Neuronal stem cell (in vitro differentiated cells): ENCODE measurements around the gene ADAM15.

ENCODE experiments used
- DNase-seq: peaks from one replicate; pipeline ENCODE4 v3.0.0-alpha.2; 2013; ENCODE audit warnings: low spot score
- H2AFZ ChIP-seq: one replicate; pipeline ENCODE4 v1.6.1; 2013; ENCODE audit warnings: mild to moderate bottlenecking, low read length, inconsistent platforms
- H2AK5ac ChIP-seq: 2 replicates; pipeline ENCODE4 v1.6.1; 2013; ENCODE audit warnings: low read depth, mild to moderate bottlenecking, inconsistent platforms, low read length, moderate library complexity, mixed read lengths
- H2BK120ac ChIP-seq: 2 replicates; pipeline ENCODE4 v1.6.1; 2013; ENCODE audit warnings: low read depth, mild to moderate bottlenecking, inconsistent platforms, low read length, moderate library complexity, mixed read lengths
- H2BK12ac ChIP-seq: one replicate; pipeline ENCODE4 v1.6.1; 2013; ENCODE audit warnings: low read length, inconsistent platforms
- H2BK15ac ChIP-seq: 2 replicates; pipeline ENCODE4 v1.6.1; 2013; ENCODE audit warnings: mild to moderate bottlenecking, low read length, inconsistent platforms, mixed read lengths
- H2BK5ac ChIP-seq: one replicate; pipeline ENCODE4 v1.6.1; 2013; ENCODE audit warnings: inconsistent platforms, mild to moderate bottlenecking, low read length, moderate library complexity
- H3K14ac ChIP-seq: one replicate; pipeline ENCODE4 v1.6.1; 2013; ENCODE audit warnings: low read length, inconsistent platforms
- H3K18ac ChIP-seq: 2 replicates; pipeline ENCODE4 v1.6.1; 2013; ENCODE audit warnings: low read length, inconsistent platforms
- H3K23ac ChIP-seq: 2 replicates; pipeline ENCODE4 v1.6.1; 2013; ENCODE audit warnings: low read depth, mild to moderate bottlenecking, mixed read lengths, low read length, inconsistent platforms; ENCODE audit not compliant: poor library complexity
- H3K27ac ChIP-seq: replicated peaks from 3 replicates; pipeline ENCODE4 v1.5.1; 2013; ENCODE audit warnings: low read length, inconsistent platforms
- H3K27me3 ChIP-seq, 3 experiments: 2 replicates each; pipeline ENCODE4 v1.6.1; 2013; ENCODE audit warnings: low read length in 3 of 3, mild to moderate bottlenecking in 2 of 3, inconsistent platforms in 1 of 3, low read depth in 1 of 3, mixed read lengths in 1 of 3, moderate library complexity in 1 of 3; ENCODE audit not compliant: control insufficient read depth in 3 of 3, insufficient read depth in 3 of 3
- H3K36me3 ChIP-seq, 2 donors: replicated peaks in 1 of 2; 2 replicates each; pipeline ENCODE4 v1.6.1; 2013; ENCODE audit warnings: low read length in 2 of 2; ENCODE audit not compliant: control insufficient read depth in 2 of 2, insufficient read depth in 2 of 2
- H3K4ac ChIP-seq: 2 replicates; pipeline ENCODE4 v1.6.1; 2013; ENCODE audit warnings: inconsistent platforms, mild to moderate bottlenecking, low read length, moderate library complexity
- H3K4me1 ChIP-seq, 2 donors: 1 replicate in 1 of 2; 2 replicates in 1 of 2; pipeline ENCODE4 v1.6.1; 2013; ENCODE audit warnings: low read length in 2 of 2, low read depth in 1 of 2; ENCODE audit not compliant: control insufficient read depth in 2 of 2, insufficient read depth in 1 of 2
- H3K4me2 ChIP-seq: one replicate; pipeline ENCODE4 v1.6.1; 2013; ENCODE audit warnings: mild to moderate bottlenecking, low read length, inconsistent platforms; ENCODE audit not compliant: insufficient read depth, poor library complexity, severe bottlenecking
- H3K4me3 ChIP-seq, 2 donors: 2 replicates each; pipeline ENCODE4 v1.5.1; 2013; ENCODE audit warnings: low read length in 2 of 2, mild to moderate bottlenecking in 2 of 2, inconsistent platforms in 1 of 2, moderate library complexity in 1 of 2
- H3K79me1 ChIP-seq: one replicate; pipeline ENCODE4 v1.6.1; 2013; ENCODE audit warnings: low read depth, mild to moderate bottlenecking, inconsistent platforms, low read length, moderate library complexity
- H3K9ac ChIP-seq: one replicate; pipeline ENCODE4 v1.6.1; 2013; ENCODE audit warnings: mild to moderate bottlenecking, low read depth, low read length, inconsistent platforms; ENCODE audit not compliant: poor library complexity
- H3K9me3 ChIP-seq, 2 donors: replicated peaks in 1 of 2; 2 replicates each; pipeline versions ENCODE3 to v1.6.1; 2013; ENCODE audit warnings: low read length in 2 of 2, mild to moderate bottlenecking in 2 of 2, inconsistent platforms in 1 of 2, low read depth in 1 of 2, mixed read lengths in 1 of 2, moderate library complexity in 1 of 2; ENCODE audit not compliant: control insufficient read depth in 2 of 2, insufficient read depth in 1 of 2
- H4K8ac ChIP-seq: one replicate; pipeline ENCODE4 v1.6.1; 2013; ENCODE audit warnings: low read depth, mild to moderate bottlenecking, inconsistent platforms, low read length, moderate library complexity
- H4K91ac ChIP-seq: one replicate; pipeline ENCODE4 v1.6.1; 2013; ENCODE audit warnings: low read length, low read depth, mild to moderate bottlenecking, inconsistent platforms; ENCODE audit not compliant: poor library complexity
- WGBS, 2 donors: extraction: QIAGEN DNeasy Blood & Tissue Kit; methylation state at CpG; one replicate each; pipeline ENCODE4 v1.1.7; 2013; ENCODE audit warnings: missing lambda C conversion rate in 2 of 2, mixed read lengths in 1 of 2; ENCODE audit not compliant: insufficient read length in 2 of 2, insufficient replicate concordance in 1 of 2; ENCODE audit errors: extremely low coverage in 2 of 2; 5-methylcytosine and 5-hydroxymethylcytosine counted together

ADAM15 gene

GRCh38 chr1:155049651-155050559 lies 1.2 kb upstream of the ADAM15 start:
- Histone ChIP-seq H2AFZ (peak overlapping the region; percentile 92), H3K14ac (no peak overlapping the region), H3K27ac (peak overlapping the region; percentile 37), H3K4me1 (peaks cover 19 to 21% of the 10 kb centered on the region in 2 donors), H2AK5ac (peak overlapping the region; percentile 9), H3K36me3 (peaks cover 6 to 12% of the 10 kb centered on the region in 2 donors), H3K23ac (peak overlapping the region; percentile 94), H4K8ac (no peak overlapping the region), H2BK120ac (no peak overlapping the region), H3K4me3 (peak overlapping the region in 1 of 2 donors; percentile 68), H3K4me2 (peak overlapping the region; percentile 99), H2BK15ac (no peak overlapping the region), H3K18ac (peak overlapping the region; percentile 74), H3K27me3 (no peaks in the 10 kb centered on the region), H4K91ac (no peak overlapping the region), H3K4ac (no peak overlapping the region), H3K9ac (peak overlapping the region; percentile 75), H3K9me3 (no peaks in the 10 kb centered on the region), H2BK12ac (no peak overlapping the region), H3K79me1 (no peaks in the 10 kb centered on the region), H2BK5ac (no peak overlapping the region)
- DNase-seq, result no peak
- no CpG with 5 or more reads among the region's 10 CpGs for WGBS, 2 donors

- no CpG with 5 or more reads among the region's 31 CpGs for WGBS, 2 donors
- H3K14ac ChIP-seq, result no peak overlapping the region
- H3K27ac ChIP-seq, result no peak overlapping the region
- H3K18ac ChIP-seq, result peak overlapping the region; percentile 78
- H3K27me3 ChIP-seq, result no peaks in the 10 kb centered on the region
- H3K4me2 ChIP-seq, result peak overlapping the region; percentile 92
- peak; percentile 24 for DNase-seq
- peaks cover 14 to 24% of the 10 kb centered on the region in 2 donors for H3K36me3 ChIP-seq
- no peaks in the 10 kb centered on the region for H3K79me1 ChIP-seq
- peaks cover 17% of the 10 kb centered on the region in 2 donors for H3K4me1 ChIP-seq
- H4K8ac ChIP-seq, result no peak overlapping the region
- H2BK5ac ChIP-seq, result peak overlapping the region; percentile 54
- peak overlapping the region; percentile 76 for H2AK5ac ChIP-seq
- no peak overlapping the region for H2BK12ac ChIP-seq
- no peak overlapping the region for H2BK120ac ChIP-seq
- H2BK15ac ChIP-seq, result peak overlapping the region; percentile 54
- H4K91ac ChIP-seq, result no peak overlapping the region
- peak overlapping the region; percentile 68 to 92 for H3K4me3 ChIP-seq
- H3K9ac ChIP-seq, result peak overlapping the region; percentile 88
- peak overlapping the region; percentile 95 for H2AFZ ChIP-seq
- H3K23ac ChIP-seq, result peak overlapping the region; percentile 94
- H3K9me3 ChIP-seq, result no peaks in the 10 kb centered on the region
- no peak overlapping the region for H3K4ac ChIP-seq
These were observed 243 bp downstream of the ADAM15 start for GRCh38 chr1:155051342-155051776.

DNA sequence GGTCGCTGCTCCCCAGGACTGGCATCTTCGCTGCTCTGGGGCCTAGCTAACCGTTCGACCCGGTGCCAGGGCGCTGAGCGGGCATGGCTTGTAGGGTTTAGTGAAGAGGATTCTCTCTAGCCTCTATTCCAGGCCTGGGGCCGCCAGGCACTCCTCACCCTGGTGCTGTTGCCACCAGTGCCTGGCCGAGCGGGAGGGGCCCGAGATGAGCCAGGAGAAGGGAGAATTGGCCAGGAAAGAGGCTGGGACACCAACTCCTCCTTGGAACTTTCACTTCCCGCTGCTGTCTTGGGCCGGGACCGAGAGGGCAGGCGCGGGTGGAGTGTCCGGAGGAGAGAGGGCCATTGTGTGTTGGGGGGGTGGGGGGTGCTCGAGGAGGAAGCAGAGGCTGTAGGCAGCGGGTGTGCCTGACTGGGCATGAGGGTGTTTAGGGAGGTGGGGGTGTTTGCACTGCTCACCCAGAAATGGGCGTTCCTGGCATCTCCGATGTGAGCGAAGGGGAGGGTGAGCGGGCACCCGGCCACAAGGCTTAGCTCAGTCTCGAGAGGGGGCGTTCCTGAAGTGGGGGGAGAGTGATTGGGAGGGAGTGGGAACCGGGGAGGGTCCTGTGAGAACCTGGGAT lies 772 bp downstream of the ADAM15 start:
- H2BK120ac ChIP-seq, result no peak overlapping the region
- H3K14ac ChIP-seq, result no peak overlapping the region
- H3K79me1 ChIP-seq, result no peaks in the 10 kb centered on the region
- peak overlapping the region; percentile 95 for H2AFZ ChIP-seq
- no peaks in the 10 kb centered on the region for H3K9me3 ChIP-seq
- WGBS, 2 donors, result no CpG with 5 or more reads among the region's 27 CpGs
- peak overlapping the region; percentile 76 for H2AK5ac ChIP-seq
- peak overlapping the region; percentile 92 for H3K4me2 ChIP-seq
- H3K9ac ChIP-seq, result peak overlapping the region; percentile 88
- peak overlapping the region; percentile 54 for H2BK5ac ChIP-seq
- no peak overlapping the region for H4K91ac ChIP-seq
- peaks cover 17% of the 10 kb centered on the region in 2 donors for H3K4me1 ChIP-seq
- H3K27ac ChIP-seq, result no peak overlapping the region
- peak overlapping the region; percentile 68 to 92 for H3K4me3 ChIP-seq
- peak overlapping the region; percentile 54 for H2BK15ac ChIP-seq
- peaks cover 14 to 30% of the 10 kb centered on the region in 2 donors for H3K36me3 ChIP-seq
- H3K27me3 ChIP-seq, result no peaks in the 10 kb centered on the region
- no peak overlapping the region for H2BK12ac ChIP-seq
- H3K4ac ChIP-seq, result no peak overlapping the region
- H3K18ac ChIP-seq, result peak overlapping the region; percentile 78
- H3K23ac ChIP-seq, result peak overlapping the region; percentile 8
- no peak overlapping the region for H4K8ac ChIP-seq
- no peak for DNase-seq
